HL-60/S4 treated with retinoic acid at 250 ng/mL for 4 days and 3 days (cell line): ENCODE results near the gene MYBPH.

Experiments used
- in situ Hi-C: fragments of 300-500 bp; cut with MboI; formaldehyde crosslinking; loops from 2 replicates; pipeline ENCODE4 v1.7.0; 2022; ENCODE audit warnings: low sequenced_read_pairs

The MYBPH gene

GRCh38 chr1:203181586-203182386 lies 6.2 kb upstream of the MYBPH start:
- in situ Hi-C loops = no loop called here

DNA sequence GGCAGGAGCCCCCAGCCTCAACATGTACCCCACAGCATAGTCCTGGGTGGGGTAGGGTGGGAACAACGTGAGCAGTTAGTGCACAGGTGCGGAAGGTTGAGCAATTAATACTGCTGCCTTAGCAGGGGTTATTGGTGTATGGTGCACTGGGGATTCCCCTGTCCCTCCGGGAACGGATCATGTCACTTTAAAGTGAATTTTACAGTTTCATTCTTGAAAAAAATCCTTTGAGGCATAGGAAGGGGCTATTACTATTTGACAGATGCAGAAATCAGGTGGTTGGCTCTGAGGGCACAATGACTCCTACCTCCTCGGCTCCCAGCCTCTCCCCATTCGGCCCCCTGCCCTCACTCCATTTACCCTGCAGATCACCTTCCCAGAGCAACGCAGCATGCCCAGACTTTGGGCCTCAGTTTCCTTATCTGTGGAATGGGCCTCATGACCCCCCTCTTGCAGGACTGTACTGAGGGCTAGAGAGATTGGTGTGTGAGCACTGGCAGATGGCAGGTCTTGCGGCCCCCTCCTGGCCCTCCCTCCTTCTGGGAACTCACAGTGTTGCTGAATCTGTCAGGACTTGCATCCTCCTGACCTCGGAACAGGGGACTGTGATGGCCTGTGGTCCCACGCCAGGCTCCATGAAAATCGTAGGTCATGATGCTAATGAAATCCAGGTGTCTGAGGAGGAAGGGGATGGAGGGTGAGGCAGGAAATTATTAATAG lies 5.1 kb upstream of the MYBPH start:
- in situ Hi-C loops = no loop called here

DNA sequence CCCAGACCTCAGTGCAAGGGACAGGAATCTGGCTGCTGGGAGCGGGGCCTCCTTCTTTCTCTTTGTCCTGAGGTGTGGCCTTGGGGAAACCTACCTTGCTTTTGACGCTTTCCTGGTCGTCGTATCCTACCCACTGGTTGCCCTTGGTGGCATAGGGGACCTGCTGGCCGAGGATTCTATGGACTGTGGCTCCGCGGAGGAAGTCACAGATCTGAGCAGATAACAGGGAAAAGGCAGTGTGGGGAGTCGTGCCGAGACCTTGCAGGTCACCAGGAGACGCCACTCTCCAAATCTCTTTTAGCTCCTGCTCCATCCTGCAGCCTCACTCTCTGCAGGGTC lies 4.0 kb upstream of the MYBPH start:
- in situ Hi-C loops = no loop called here

DNA sequence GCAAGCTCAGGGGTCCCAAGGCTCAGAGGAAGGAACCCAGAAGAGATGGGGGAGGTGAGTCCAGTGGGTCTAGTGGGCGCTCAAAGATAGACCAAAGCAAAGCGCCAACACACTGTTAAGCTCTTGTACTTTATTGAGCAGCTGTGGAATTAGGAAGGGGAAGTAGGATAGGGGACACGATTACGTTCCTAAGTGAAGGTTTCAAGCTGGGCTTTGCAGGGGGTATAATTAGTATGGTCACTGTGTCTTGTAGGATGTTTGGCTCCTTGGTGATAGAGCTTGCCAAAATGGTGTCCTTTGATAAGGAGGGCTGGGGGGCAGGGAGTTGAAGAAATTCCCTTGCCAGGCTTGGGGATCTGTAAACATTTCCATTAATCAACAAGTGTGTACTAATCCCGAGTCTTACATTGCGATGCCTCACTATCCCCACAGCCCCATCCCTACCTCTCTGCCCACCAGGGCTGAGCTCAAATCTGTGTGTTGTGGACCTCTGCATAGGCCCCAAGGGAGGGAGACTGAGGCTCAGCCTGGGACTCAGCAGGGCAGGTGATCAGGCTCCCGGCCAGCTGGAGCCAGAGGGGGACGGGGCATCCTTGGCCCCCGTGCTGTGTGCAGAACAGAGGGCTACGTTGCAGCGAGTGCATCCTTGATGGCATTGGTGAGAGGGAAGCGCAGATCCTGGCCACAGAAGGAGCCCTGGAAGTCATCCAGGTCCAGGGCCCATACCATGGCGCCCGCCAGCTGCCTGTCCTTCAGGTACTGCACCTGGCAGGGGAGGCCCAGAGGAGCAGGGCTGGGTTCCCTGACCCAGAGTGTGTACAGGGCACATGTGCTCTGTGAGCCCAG lies 3.4 kb upstream of the MYBPH start:
- in situ Hi-C loops = no loop called here

- in situ Hi-C loops = no loop called here
Measured at GRCh38 chr1:203178083-203178482, 2.5 kb upstream of the MYBPH start.

DNA sequence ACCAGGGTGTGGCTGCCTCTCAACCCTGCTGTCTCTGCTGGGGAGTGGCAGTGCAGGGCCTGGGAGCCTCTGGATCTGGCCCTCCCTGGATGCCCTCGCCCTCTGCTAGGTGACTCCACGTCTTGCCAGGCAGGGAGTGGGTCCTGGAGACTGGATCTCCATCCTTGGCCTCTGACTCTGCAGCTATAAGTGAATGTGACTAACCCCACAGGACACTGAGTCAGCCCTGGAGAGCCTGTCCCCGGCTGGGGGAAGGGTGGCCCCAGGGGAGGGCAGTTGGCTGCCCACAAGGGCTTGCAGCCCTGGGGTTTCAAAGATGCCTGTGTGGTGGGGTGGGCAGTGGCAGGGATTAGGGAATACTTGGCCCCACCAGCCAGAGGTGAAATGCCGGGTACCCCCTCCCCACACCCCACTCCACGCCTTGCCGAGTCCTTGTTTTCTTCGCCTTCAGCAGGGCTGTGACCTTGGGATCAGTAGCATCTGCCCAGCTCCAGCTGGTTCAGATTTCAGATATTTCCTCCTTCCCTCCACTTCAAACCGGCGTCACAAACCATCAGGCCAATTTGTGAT lies 1.9 kb upstream of the MYBPH start:
- in situ Hi-C loops = no loop called here

DNA sequence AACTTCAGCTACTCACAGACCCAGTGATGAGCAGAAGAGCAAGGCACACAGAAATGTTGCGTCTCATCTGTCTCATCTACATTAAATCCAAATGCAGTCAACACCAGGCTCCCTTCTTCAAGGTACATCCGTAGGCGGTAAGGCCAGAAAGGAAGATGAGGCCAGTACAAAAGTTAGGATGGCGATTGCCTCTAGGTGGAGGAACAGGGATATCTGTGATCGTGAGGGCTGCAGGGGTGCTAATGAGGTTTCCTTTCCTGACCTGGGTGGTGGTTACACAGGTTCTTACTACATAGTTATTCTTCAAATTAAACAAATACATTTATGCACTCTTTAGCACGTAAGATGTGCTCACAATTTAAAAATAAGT lies 1.4 kb upstream of the MYBPH start:
- in situ Hi-C loops = no loop called here

- in situ Hi-C loops = no loop called here
Measured at GRCh38 chr1:203176273-203177035, 828 bp upstream of the MYBPH start.

DNA sequence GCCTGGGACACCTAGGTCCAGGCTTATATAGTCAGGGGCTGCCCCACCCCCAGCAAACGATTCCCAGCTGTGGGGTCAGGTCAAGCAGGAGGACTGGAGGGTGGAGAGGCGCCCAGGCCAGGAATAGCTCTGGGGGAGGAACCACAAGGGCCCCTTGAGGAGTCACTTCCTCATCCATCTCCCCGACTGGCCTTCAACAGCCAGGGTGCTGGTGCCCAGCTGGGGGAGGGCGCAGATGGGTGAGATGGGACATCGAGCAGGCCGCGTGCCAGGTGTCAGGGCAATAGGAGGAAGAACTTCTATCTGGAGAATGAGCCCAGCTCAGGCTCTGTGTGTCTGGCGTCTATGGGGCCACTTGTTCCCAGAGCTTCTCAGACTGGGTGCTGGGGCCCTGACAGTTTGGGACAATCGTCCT lies 208 bp upstream of the MYBPH start:
- in situ Hi-C loops = no loop called here

GRCh38 chr1:203174324-203174985 lies 1.2 kb downstream of the MYBPH start:
- in situ Hi-C loops = no loop called here

DNA sequence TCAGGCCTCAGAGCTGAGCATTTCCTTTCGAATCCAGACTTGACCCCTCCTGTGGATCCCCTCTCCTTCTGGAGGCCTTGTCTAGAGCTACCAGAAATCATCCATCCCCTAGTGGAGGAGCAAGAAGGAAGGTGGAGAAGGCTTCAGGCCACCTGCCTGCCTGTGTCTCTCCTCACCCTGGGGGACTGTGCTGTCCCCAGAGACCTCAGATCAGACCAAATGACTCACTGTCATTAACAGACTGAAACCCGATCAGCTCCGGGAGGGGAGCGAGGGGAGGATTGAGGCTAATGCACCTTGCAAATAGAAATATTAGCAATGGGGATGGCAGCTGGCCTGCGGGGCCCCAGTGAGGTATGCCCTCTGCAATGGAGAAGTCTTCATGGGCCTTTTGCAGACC lies 2.1 kb downstream of the MYBPH start:
- in situ Hi-C loops = no loop called here

DNA sequence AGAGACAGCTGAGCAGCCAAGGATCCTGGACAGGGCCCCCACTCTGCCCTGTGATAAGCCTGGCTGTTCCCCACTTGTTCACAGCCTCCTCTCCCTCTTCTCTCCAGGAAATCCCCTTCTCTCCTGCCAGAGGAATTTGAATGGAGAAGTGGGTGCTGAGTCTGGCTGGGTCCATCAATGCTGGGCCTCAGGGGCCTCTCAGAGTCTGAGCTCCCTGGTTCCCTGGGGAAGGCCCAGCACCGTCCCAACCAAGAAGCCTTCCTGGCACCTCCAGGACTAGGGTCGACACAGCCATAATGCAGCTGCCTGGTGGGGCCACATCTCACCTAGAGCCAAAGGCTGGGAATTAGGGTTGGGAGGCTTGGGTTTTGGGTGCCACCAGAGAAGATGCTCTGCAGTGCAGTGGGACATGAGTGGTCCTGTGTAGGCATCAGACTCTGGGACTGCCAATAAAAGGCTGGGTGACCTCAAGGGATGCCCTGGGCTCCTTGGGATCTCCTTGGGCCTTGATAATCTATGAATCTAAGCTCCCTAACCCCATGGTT lies 2.5 kb downstream of the MYBPH start:
- in situ Hi-C loops = no loop called here

GRCh38 chr1:203172184-203173010 lies 3.2 kb downstream of the MYBPH start:
- in situ Hi-C loops = no loop called here

- in situ Hi-C loops = no loop called here
Measured at GRCh38 chr1:203171341-203172183, 4.1 kb downstream of the MYBPH start.

GRCh38 chr1:203170625-203171330 lies 4.8 kb downstream of the MYBPH start:
- in situ Hi-C loops = no loop called here

DNA sequence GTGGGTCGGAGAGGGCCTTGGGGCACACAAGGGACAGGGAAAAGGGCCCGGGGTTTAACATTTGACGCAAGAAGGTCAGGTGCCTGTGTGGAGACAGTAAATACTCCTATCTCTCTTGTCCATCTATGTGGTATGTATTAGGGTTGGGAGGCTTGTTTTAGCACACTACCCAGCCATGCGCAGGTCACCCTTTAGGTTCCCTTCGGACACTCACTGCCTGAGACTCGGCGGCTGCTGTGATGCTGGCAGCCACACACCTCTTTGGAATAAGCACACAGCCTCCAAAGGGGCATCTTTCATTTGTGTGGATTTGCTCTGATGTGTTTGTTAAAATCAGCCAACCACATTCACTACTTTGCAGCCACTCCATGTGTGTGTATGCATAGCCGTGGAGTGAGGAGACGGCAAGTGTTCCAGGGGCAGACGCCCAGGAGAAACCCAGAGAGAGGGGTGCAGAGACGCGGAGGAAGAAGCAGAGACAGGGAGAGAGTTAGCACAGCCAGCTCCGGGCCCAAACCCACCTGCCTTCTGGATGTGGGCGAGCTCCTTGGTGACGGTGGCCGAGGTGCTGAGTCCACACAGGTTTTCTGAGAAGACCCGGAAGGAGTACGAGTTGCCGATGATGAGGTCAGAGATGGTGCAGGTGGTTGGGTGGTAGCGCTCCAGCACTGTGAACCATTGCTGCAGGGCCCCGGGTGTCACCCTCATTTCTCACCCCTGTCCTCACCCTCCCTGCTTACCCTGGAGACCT lies 5.7 kb downstream of the MYBPH start:
- in situ Hi-C loops = no loop called here

- in situ Hi-C loops = no loop called here
Measured at GRCh38 chr1:203168991-203169390, 6.6 kb downstream of the MYBPH start.
